Smooth muscle cell (in vitro differentiated cells): ENCODE results near the gene UBALD2. TPM values are rescaled to one million over a fixed set of nuclear protein-coding genes. Genes with fewer than 3 reads are reported as not detected.

ENCODE experiments used
- DNase-seq: peaks from one replicate; lab custom pipeline; 2025; ENCODE audit not compliant: unreplicated experiment; lab: John Stamatoyannopoulos, UW
- H2AFZ ChIP-seq: fragments of 200-600 bp; sonication (generic); 2 replicates; pipeline ENCODE4 v1.6.0; 2016; ENCODE audit warnings: antibody characterized with exemption, low read depth, mild to moderate bottlenecking
- H3F3A ChIP-seq: fragments of 200-600 bp; sonication (generic); 2 replicates; pipeline ENCODE4 v1.6.0; 2017; ENCODE audit warnings: antibody characterized with exemption, low read depth
- H3K27ac ChIP-seq: fragments of 200-600 bp; sonication (generic); 2 replicates; pipeline ENCODE4 v1.5.1; 2016; ENCODE audit warnings: low read depth, mild to moderate bottlenecking
- H3K27me3 ChIP-seq: fragments of 200-600 bp; sonication (generic); 2 replicates; pipeline ENCODE4 v1.6.1; 2016; ENCODE audit warnings: low read depth, mild to moderate bottlenecking
- H3K36me3 ChIP-seq: fragments of 200-600 bp; sonication (generic); 2 replicates; pipeline ENCODE4 v1.5.1; 2016; ENCODE audit warnings: low read depth
- H3K4me1 ChIP-seq: fragments of 200-600 bp; sonication (generic); 2 replicates; pipeline ENCODE4 v1.5.1; 2016; ENCODE audit warnings: low read depth
- H3K4me2 ChIP-seq: fragments of 200-600 bp; sonication (generic); 2 replicates; pipeline ENCODE4 v1.6.0; 2016; ENCODE audit warnings: mild to moderate bottlenecking
- H3K4me3 ChIP-seq: fragments of 200-600 bp; sonication (generic); 2 replicates; pipeline ENCODE4 v1.5.1; 2016; ENCODE audit warnings: mild to moderate bottlenecking
- H3K79me2 ChIP-seq: fragments of 200-600 bp; sonication (generic); 2 replicates; pipeline ENCODE4 v1.6.0; 2016; ENCODE audit warnings: low read depth, mild to moderate bottlenecking
- H3K9ac ChIP-seq: fragments of 200-600 bp; sonication (generic); 2 replicates; pipeline ENCODE4 v1.6.0; 2016; ENCODE audit warnings: low read depth
- H3K9me3 ChIP-seq: fragments of 200-600 bp; sonication (generic); replicated peaks from 2 replicates; pipeline ENCODE4 v1.5.1; 2016; ENCODE audit warnings: low read depth
- H4K20me1 ChIP-seq: fragments of 200-600 bp; sonication (generic); 2 replicates; pipeline ENCODE4 v1.6.0; 2016; ENCODE audit warnings: low read depth
- WGBS: methylation state at CpG from one replicate; pipeline ENCODE4 v1.1.7; 2016; ENCODE audit warnings: low lambda C conversion rate; 5-methylcytosine and 5-hydroxymethylcytosine counted together
- polyA plus RNA-seq: library from polyadenylated mRNA; unstranded; fragments of >200 nt; fragmentation: Nextera tagmentation; extraction: Ambion mirVana; gene quantifications from 2 replicates; pipeline ENCODE4 v1.2.1, GENCODE V29; 2016
- total RNA-seq: library from RNA; depleted of rRNA; stranded (reverse); fragments of >200 nt; gene quantifications from 2 replicates; pipeline ENCODE4 v1.2.3, GENCODE V29; 2014
- TF ChIP-seq, protein P1 (sequence below): fragments of 200-600 bp; sonication (generic); IDR thresholded peaks from 2 replicates; pipeline ENCODE4 v1.5.1; 2017; ENCODE audit warnings: borderline replicate concordance, mild to moderate bottlenecking, antibody characterized with exemption; ENCODE audit not compliant: insufficient read depth, poor library complexity, severe bottlenecking

UBALD2 gene
- total and polyA plus RNA-seq, 2 experiments from 2014 or later = 2.6 to 7.0 TPM

- WGBS = 97% methylated on average over 22 of the region's 22 CpGs
- H3K27ac ChIP-seq = no peak overlapping the region
- no peak overlapping the region for H3K4me3 ChIP-seq
- H3F3A ChIP-seq = no peaks in the 10 kb centered on the region
- no peaks in the 10 kb centered on the region for H3K36me3 ChIP-seq
- DNase-seq = no peak
- no peaks in the 10 kb centered on the region for H3K9me3 ChIP-seq
- no peaks in the 10 kb centered on the region for H3K79me2 ChIP-seq
- no peak overlapping the region for H3K4me2 ChIP-seq
- TF ChIP-seq, protein P1, sequence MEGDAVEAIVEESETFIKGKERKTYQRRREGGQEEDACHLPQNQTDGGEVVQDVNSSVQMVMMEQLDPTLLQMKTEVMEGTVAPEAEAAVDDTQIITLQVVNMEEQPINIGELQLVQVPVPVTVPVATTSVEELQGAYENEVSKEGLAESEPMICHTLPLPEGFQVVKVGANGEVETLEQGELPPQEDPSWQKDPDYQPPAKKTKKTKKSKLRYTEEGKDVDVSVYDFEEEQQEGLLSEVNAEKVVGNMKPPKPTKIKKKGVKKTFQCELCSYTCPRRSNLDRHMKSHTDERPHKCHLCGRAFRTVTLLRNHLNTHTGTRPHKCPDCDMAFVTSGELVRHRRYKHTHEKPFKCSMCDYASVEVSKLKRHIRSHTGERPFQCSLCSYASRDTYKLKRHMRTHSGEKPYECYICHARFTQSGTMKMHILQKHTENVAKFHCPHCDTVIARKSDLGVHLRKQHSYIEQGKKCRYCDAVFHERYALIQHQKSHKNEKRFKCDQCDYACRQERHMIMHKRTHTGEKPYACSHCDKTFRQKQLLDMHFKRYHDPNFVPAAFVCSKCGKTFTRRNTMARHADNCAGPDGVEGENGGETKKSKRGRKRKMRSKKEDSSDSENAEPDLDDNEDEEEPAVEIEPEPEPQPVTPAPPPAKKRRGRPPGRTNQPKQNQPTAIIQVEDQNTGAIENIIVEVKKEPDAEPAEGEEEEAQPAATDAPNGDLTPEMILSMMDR = no peak
- no peak overlapping the region for H2AFZ ChIP-seq
- no peaks in the 10 kb centered on the region for H3K4me1 ChIP-seq
- H3K27me3 ChIP-seq = no peaks in the 10 kb centered on the region
- H3K9ac ChIP-seq = no peak overlapping the region
- no peaks in the 10 kb centered on the region for H4K20me1 ChIP-seq
Observed at GRCh38 chr17:76275382-76276068, 10.4 kb downstream of the UBALD2 start.

DNA sequence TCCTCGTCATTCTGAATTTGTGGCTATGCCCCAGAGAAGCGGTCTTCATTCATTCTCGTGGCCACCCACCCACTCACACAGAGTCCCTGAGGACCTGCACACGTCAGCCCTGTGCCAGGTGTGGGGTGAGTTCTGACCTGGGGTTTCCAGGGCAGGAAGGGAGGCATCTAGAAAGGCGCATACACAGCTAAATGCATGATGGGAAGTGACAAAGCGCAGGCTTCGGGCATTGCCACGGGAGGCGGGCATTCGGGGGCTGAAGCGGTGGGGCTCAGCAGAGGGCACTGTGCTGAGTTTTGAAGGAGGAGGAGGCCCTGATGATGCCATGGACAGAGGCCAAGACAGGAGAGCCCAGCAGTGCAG, 10.9 kb downstream of the UBALD2 start:
- H3K9me3 ChIP-seq = no peaks in the 10 kb centered on the region
- H3F3A ChIP-seq = no peaks in the 10 kb centered on the region
- WGBS = 97% methylated on average over 11 of the region's 11 CpGs
- H3K4me3 ChIP-seq = no peak overlapping the region
- no peaks in the 10 kb centered on the region for H3K4me1 ChIP-seq
- H3K9ac ChIP-seq = no peak overlapping the region
- TF ChIP-seq, protein P1 = no peak
- H3K27me3 ChIP-seq = no peaks in the 10 kb centered on the region
- H3K79me2 ChIP-seq = no peaks in the 10 kb centered on the region
- H3K27ac ChIP-seq = no peak overlapping the region
- H3K36me3 ChIP-seq = no peaks in the 10 kb centered on the region
- no peak for DNase-seq
- no peak overlapping the region for H2AFZ ChIP-seq
- no peak overlapping the region for H3K4me2 ChIP-seq
- H4K20me1 ChIP-seq = no peaks in the 10 kb centered on the region

- H3K4me3 ChIP-seq = no peak overlapping the region
- H3K4me2 ChIP-seq = no peak overlapping the region
- no peak overlapping the region for H2AFZ ChIP-seq
- no peak for DNase-seq
- no peak overlapping the region for H3K9ac ChIP-seq
- TF ChIP-seq, protein P1 = no peak
- H3K9me3 ChIP-seq = no peaks in the 10 kb centered on the region
- no peaks in the 10 kb centered on the region for H3K36me3 ChIP-seq
- H4K20me1 ChIP-seq = no peaks in the 10 kb centered on the region
- no peak overlapping the region for H3K27ac ChIP-seq
- no peaks in the 10 kb centered on the region for H3K79me2 ChIP-seq
- no peaks in the 10 kb centered on the region for H3K4me1 ChIP-seq
- 72% methylated on average over 19 of the region's 19 CpGs for WGBS
- H3F3A ChIP-seq = no peaks in the 10 kb centered on the region
- no peaks in the 10 kb centered on the region for H3K27me3 ChIP-seq
Observed at GRCh38 chr17:76276461-76277299, 11.5 kb downstream of the UBALD2 start.
